ENCODE data around the gene AGK.
A peak's percentile ranks its signal among the peaks of the same experiment; 100 is the strongest.

The AGK gene

GRCh38 chr7:141648276-141649114 lies 97.3 kb downstream of the AGK start:
- DNase-seq (ENCODE audit: low read depth): no peak

GRCh38 chr7:141649137-141649864 lies 98.1 kb downstream of the AGK start:
- DNase-seq (ENCODE audit: low read depth): no peak

GRCh38 chr7:141649865-141650634 lies 98.8 kb downstream of the AGK start:
- no peak for DNase-seq (ENCODE audit: low read depth)

- DNase-seq (ENCODE audit: low read depth): no peak
These were observed 100.2 kb downstream of the AGK start for GRCh38 chr7:141651417-141651816.

GRCh38 chr7:141652691-141653090 lies 101.5 kb downstream of the AGK start:
- DNase-seq (ENCODE audit: low read depth): no peak

GRCh38 chr7:141654551-141654950 lies 103.3 kb downstream of the AGK start:
- peak; percentile 16 for DNase-seq (ENCODE audit: low read depth)

- no peak for DNase-seq (ENCODE audit: low read depth)
These were observed 108.3 kb downstream of the AGK start for GRCh38 chr7:141659501-141659900.

- DNase-seq (ENCODE audit: low read depth): no peak
These were observed 109.0 kb downstream of the AGK start for GRCh38 chr7:141660259-141660658.

- DNase-seq (ENCODE audit: low read depth): no peak
These were observed 112.1 kb downstream of the AGK start for GRCh38 chr7:141663081-141663849.

GRCh38 chr7:141664450-141664849 lies 113.2 kb downstream of the AGK start:
- DNase-seq (ENCODE audit: low read depth): no peak

- DNase-seq (ENCODE audit: low read depth): no peak
These were observed 114.2 kb downstream of the AGK start for GRCh38 chr7:141665208-141666035.

GRCh38 chr7:141666071-141666470 lies 114.9 kb downstream of the AGK start:
- no peak for DNase-seq (ENCODE audit: low read depth)

GRCh38 chr7:141668853-141669252 lies 117.6 kb downstream of the AGK start:
- DNase-seq (ENCODE audit: low read depth): no peak

GRCh38 chr7:141671705-141672496 lies 120.7 kb downstream of the AGK start:
- no peak for DNase-seq (ENCODE audit: low read depth)

GRCh38 chr7:141673346-141673745 lies 122.1 kb downstream of the AGK start:
- DNase-seq (ENCODE audit: low read depth): no peak

GRCh38 chr7:141674171-141674671 lies 123.0 kb downstream of the AGK start:
- no peak for DNase-seq (ENCODE audit: low read depth)

- DNase-seq (ENCODE audit: low read depth): no peak
These were observed 123.5 kb downstream of the AGK start for GRCh38 chr7:141674702-141675101.

GRCh38 chr7:141675436-141676215 lies 124.4 kb downstream of the AGK start:
- DNase-seq (ENCODE audit: low read depth): no peak

- DNase-seq (ENCODE audit: low read depth): no peak
These were observed 125.4 kb downstream of the AGK start for GRCh38 chr7:141676618-141677017.

Measured in stimulated activated CD8-positive, alpha-beta memory T cell treated with anti-CD3 and anti-CD28 coated beads, Interleukin-12 subunit alpha, Interleukin-12 subunit beta, amount 100 ng/mL, for 1 hour (primary cell).